Measurements from ENCODE around the gene HDAC9.
"Not testable (repeated sequence)": the region's sequence is repeated elsewhere in the genome, so short reads cannot be mapped to it uniquely, and the experiment has no call there.

Gene HDAC9

DNA sequence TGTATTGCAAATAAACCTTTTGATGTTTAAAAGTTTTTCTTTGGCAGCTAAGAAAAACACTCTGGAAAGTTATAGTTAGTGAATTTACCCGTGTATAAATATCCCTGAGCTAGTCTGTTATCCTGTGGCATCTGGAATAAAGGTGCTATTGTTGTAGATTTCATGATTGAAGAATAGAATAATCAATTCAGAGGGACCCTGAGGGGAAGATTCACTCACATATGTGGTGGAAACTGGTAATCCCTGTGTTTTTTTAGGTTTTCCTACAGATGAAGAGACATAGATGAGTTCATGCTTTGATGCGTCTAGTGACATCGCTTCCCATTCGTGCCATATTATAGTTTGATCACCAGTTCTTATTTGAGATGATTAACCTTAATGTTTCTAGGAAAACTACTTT is 457.3 kb downstream of the HDAC9 start:
- DNase-seq, result no peak
- intact Hi-C loops (cut with DNase I), result no loop called here

DNA sequence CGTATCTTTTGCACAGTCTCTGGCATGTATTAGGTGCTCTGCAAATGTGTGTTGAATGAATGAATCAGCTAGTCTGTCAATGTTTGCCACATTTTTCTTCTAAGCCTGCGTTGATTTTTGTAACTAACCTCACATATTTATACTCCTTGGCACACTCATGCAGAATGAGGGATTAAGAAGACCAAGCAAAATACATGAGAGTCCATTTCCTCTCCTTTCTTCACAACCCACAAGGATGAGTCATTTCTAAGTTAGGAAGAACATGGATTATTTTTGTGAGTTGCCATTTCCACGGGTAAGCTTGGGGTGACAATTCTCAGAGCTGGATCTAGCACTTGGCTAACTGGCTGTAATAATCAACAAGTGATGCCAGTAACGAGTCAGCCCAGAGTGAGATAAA is 463.1 kb downstream of the HDAC9 start:
- DNase-seq, result no peak
- intact Hi-C loops (cut with DNase I), result no loop called here

DNA sequence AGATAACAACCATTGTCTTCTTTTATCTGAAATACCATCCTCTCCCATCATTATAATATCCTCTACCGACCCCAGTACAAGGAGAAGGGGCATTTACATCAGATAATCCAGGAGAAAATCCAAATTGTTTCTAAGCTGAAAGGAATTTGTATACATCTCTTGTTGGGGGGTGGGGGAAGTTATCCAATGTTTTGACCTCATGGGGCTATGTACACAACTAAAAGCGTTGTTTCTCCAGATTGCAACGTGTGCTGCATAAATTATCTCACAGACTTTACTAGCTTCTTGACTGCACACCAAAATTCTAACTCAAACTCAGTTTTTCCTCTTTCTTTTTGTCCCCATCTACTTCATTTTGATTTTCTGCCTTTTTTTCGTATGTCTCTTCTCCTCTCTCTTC is 465.2 kb downstream of the HDAC9 start:
- intact Hi-C loops (cut with DNase I), result no loop called here
- no peak for DNase-seq

DNA sequence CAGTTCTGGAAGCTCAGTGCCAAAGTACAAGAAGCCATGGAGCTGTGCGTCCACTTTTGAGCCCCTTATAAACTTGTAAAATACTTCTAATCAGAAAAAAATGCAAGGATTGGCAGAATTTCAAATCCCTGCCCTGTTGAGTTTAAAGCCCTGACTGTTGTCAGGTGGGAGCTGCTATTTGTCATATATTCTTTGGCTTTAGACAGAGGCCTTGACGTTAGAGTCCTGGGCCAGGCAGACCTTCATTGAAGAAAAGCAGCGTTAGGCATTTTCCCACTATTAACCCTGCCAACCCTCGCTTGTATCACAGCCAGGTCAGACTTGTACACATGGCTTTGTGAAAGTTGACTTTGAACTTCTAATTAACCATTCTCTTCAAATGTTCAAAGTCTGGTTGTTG is 466.5 kb downstream of the HDAC9 start:
- DNase-seq, result no peak

DNA sequence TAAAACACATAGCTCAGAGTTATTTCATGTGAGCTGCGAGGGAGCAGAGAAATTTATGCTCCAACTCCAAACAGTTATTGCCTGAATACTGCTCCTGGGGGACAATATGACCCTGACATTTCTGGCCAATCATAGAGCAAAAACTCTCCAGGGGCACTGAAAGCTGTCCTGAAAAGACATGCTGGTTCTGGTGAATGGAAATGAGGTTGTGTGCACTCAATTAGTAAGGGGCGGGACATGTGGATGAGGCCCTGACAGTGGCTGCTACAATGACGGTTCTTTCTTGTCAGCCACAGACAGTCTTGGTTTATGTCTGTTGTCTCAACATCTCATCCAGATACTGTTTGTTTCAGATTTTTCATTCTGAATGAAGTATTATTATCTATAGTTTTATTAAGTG is 470.1 kb downstream of the HDAC9 start:
- intact Hi-C loops (cut with DNase I), result no loop called here
- no peak for DNase-seq

More for the DNA sequence above, 466.5 kb downstream of the HDAC9 start:
- intact Hi-C loops (cut with DNase I), result no loop called here

DNA sequence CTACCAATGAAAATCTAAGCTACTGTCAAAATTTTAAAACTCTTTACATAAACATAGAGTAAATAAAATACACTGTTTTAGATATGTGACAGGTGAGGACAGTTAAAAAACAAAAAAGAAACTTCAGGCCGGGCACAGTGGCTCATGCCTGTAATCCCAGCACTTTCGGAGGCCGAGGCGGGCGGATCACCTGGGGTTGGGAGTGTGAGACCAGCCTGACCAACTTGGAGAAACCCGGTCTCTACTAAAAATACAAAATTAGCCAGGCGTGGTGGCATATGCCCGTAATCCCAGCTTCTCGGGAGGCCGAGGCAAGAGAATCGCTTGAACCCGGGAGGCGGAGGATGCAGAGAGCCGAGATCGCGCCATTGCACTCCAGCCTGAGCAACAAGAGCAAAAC is 472.2 kb downstream of the HDAC9 start:
- DNase-seq; intact Hi-C loops (cut with DNase I): not testable (repeated sequence)

DNA sequence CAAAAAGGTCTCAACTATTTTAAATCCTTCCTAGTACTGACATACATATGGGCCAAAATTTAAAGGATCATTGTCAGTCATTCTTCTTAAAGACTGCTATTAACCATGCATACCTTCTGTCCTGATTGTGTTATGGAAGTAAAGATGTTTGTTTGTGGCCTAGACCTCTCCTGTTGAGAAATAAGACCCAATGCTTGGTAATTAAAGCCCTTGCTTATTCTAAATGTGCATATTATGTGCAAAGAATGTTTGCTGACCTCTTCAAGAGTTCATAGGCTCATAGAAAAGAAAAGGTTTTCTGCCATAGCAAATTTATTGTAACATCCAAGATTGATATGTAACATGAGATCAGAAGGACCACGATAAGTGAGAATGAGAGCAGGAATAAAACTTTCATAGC is 476.3 kb downstream of the HDAC9 start:
- no peak for DNase-seq
- intact Hi-C loops (cut with DNase I), result no loop called here

DNA sequence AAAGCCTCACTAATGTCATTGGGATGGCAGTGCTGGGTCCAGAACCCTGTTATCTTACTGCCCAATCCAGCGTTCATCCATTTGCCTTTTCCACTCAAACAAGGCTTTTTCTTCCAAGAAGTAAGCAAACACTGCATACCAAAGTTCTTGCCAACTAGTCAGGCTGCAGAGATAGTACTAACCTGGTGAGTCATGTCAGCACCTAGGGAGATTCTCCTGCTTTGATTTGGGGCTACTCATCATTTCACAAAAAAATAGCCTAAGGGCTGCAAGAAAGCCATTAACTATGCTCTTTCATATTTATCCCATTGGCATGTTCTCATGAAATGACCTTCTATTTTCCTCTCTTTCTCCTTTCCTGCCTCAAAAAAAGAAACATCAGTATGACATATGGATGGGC is 479.3 kb downstream of the HDAC9 start:
- intact Hi-C loops (cut with DNase I), result no loop called here
- no peak for DNase-seq

DNA sequence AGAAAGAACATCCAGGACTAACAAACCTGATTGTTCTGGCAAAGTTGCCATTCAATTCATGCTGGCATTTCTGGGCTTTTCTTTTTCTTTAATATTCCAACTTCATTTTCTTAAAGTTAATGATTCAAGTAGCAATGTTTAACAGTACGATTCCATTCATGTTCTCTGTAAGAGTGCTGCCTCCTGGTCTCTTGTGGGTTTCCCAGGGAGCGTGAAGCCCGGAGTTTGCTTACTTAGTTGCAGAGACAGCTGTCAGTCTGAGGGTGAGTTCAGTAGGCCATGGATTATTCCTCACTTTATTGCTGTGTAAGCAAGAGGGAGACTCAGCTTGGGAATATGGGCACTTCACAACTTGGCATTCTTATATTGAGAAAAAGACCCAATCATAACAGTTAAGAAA is 479.7 kb downstream of the HDAC9 start:
- intact Hi-C loops (cut with DNase I), result no loop called here

DNA sequence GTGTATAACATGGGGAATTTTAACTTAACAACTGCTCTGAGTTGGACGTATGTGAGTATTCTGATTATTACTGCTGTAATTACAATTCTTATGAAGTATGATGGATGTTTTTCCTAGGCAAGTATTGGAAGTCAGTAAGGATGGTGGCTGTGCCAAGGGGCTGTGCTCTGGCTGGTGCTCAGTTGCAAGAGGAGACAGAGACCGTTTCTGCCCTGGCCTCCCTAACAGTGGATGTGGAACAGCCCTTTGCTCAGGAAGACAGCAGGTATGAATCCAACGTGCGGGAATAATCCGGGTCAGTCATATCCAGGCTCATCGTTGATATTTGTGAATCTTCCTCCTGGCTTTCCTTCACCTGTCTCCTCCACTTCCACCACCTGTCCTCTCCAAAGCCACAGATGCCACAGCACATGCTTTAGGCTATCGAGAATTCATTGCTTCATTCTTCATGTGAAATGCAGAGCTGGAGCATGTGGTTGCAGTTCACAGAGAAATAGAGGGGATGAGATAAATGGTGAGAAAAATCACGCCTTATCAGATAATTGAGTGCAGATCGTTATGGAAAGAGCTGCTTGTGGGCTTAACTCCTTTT is 480.2 kb downstream of the HDAC9 start:
- intact Hi-C loops (cut with DNase I), result no loop called here
- DNase-seq, result no peak

More for the DNA sequence above, 479.7 kb downstream of the HDAC9 start:
- DNase-seq, result no peak

DNA sequence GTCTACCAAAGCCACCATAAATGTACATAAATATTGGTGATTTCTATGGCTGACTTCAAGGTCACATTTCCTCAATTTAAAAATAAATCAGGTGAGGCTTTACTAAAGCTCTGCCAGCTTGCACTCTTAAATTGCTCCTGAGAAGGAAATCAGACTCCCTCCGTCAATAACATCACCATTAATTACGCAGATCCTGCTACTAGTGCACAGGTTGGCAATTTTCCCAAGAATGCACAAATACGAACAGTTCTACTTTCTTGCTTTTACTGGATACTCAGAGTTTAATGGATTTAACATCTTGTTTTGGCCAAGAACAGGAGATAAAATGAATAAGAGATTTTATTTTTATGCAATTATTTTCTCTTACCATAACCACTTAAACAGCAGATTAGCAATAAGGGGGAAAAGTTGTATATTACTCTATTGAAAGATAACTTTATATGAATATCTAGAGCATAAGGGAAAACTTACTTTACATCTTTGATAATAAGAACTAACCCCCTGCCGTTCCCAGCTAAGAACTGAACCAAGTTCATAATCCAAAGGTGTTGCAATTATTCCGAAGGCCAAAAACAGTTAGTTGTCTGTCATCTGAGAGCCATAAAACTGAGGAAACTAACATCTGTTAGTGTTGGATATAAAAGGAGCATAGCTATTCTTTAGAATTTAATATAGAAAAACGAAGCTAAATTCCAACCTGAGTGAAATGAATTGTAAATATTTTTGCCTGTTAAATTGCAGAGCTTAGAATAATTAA is 481.3 kb downstream of the HDAC9 start:
- intact Hi-C loops (cut with DNase I), result no loop called here

DNA sequence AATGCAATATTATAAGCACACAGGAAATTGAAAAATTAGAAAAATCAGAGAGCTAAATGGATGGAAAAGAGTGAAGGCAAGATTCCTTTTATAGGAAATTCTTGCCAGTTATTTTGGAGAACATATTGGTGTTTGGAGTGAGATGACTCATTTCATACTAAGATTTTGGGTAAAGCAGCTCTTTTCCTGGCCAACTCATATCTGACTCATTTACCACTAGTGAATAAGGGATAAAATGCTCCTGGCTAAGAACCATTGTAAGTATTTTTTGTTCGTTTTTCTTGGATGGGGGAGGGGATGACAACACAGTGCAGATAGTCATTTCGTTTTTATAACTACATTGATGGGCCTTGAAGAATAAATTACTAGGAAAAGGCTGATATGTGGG is 482.6 kb downstream of the HDAC9 start:
- intact Hi-C loops (cut with DNase I), result no loop called here
- DNase-seq, result no peak

More for the DNA sequence above, 481.3 kb downstream of the HDAC9 start:
- DNase-seq, result no peak

DNA sequence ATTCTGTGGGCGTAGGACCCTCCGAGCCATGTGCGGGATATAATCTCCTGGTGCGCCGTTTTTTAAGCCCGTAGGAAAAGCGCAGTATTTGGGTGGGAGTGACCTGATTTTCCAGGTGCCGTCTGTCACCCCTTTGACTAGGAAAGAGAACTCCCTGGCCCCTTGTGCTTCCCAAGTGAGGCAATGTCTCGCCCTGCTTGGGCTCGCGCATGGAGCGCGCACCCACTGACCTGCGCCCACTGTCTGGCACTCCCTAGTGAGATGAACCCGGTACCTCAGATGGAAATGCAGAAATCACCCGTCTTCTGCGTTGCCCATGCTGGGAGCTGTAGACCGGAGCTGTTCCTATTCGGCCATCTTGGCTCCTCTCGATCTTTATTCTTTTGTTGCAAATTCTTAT is 495.2 kb downstream of the HDAC9 start:
- intact Hi-C loops (cut with DNase I); DNase-seq: not testable (repeated sequence)

DNA sequence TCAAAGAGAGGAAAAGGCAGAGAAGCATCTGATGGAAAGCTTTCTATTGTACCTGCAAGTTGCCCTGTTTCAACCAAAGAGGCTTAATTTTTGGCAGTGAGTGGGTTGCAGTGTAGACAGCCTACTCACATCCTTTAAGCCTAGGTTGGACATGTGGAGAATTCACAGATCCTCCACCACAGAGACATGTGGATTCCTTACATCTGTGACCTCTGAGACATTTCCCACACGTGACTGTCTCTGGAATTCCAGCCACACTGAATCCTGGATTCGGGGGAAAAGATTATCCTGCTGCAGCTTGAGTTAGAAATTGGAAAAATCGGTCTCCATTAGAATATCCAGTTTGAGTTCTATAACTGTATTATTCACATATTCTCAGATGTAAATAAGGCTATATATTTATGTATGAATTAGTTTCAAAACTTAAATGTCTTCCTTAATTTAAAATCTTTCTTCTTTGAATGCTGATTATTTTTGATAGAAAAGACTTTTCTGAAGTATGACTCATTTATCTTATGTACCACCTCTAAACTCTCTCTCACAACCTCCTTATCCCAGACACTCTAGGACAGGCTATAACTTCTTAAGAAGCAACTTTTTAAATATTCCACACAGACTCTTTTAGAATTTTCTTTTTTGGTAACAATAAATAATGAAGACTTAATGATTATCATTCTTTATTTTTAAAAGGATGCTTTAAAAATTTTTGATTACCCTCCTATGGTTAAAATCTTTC is 498.6 kb downstream of the HDAC9 start:
- intact Hi-C loops (cut with DNase I), result no loop called here
- DNase-seq, result no peak

DNA sequence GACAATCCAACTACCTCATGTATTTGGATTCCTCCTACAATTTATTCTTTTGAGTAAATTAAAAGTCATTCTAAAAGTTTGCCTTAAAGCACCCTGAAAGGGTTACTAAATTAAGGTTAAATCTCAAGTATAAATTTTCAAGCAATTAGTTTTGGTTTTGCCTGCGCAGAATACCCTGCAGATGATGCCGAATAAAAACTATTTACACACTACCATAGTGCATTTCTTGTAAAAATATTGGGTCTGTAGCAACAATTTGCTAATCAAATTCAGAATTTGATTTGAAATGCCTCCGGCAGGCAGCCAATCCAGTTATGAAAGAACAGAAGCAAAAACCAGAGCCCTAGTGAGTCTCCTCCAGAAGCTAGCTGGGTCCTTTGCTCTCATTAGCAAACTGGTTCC is 499.7 kb downstream of the HDAC9 start:
- intact Hi-C loops (cut with DNase I), result no loop called here
- no peak for DNase-seq

DNA sequence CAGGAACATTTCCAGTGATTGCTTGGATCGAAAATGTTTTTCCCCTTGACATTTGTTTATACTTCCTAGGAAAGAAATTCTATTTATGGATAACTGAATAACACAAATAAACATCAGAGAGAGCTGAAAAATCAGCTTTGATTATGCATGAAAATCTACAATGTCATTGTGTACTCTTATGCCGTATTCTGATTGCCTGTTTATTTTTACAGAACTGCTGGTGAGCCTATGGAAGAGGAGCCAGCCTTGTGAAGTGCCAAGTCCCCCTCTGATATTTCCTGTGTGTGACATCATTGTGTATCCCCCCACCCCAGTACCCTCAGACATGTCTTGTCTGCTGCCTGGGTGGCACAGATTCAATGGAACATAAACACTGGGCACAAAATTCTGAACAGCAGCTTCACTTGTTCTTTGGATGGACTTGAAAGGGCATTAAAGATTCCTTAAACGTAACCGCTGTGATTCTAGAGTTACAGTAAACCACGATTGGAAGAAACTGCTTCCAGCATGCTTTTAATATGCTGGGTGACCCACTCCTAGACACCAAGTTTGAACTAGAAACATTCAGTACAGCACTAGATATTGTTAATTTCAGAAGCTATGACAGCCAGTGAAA is 500.4 kb downstream of the HDAC9 start:
- DNase-seq, result no peak
- intact Hi-C loops (cut with DNase I), result no loop called here

DNA sequence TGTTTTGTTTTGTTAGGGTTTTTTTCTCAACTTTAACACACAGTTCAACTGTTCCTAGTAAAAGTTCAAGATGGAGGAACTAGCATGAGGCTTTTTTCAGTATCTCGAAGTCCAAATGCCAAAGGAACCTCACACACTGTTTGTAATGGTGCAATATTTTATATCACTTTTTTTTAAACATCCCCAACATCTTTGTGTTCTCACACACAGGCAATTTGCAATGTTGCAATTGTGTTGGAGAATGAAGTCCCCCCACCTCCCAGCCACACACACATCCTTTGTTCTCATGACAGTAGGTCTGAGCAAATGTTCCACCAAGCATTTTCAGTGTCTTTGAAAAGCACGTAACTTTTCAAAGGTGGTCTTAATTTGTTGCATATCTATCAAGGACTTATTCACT is 501.0 kb downstream of the HDAC9 start:
- DNase-seq, result no peak
- intact Hi-C loops (cut with DNase I), result no loop called here

DNA sequence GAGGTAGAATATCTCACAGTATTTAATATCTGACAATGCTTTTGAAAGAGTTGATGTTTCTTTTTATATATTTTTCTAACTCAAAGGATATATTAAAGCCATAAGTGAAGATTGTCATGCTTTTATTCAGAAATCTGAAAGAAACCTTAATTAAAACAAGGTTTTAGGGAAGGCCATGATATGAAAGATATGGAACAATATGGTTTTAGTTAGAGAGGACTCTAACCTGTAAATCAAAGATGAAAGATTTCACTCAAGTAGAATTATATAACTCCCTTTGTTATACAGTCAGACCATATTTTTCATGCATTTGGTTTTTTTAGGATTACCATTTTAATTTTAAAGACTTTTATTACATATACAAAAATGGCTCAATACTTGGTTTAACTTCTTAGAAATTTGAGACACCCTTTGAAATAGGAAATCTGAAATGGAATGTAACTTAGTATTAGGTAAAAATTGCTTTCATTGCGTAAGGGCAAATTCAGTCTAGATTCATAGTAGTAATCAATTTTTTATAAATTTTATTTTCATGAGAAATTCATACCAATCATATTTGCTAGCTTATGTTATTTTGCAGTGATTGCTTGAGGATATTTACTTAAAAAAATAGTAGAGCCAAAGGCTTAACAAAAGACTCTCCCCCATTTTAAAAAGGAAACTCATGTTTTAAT is 502.1 kb downstream of the HDAC9 start:
- intact Hi-C loops (cut with DNase I), result no loop called here
- no peak for DNase-seq

DNA sequence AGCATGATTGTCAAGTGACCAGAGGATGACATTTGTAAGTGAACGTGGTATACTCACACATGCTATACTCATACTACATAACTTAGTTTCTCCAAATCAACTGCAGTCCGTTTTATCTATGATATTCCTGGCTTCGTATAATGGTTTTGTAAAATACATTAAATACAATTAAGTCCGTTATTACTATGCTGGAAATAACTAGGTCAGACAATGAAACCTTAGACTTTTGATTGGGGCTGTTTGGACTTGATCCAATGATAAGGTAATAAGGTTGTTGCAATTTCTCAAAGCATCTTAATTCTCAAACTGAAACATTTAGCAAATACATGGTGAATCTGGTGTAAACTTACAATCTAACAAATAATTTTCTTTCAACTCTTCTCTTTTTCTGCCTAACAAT is 504.9 kb downstream of the HDAC9 start:
- intact Hi-C loops (cut with DNase I), result no loop called here
- DNase-seq, result no peak

DNA sequence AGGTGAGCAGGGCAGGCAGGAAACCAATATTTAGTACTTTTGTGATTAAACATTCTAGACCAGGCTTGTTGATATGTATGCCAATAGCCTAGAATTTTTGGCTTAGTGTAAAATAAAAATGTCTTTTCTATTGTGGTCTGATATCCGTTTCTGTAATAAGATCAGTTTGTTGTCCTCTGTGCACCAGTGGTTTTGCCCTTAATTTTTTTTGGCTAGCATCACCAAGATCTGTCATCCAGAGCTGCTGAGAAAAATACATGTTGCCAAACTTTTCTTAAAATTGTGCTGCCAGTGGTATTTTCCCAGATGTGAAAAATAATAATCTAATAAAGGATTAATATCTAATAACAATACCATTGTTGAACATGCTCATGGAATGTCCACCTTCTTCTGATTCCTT is 506.3 kb downstream of the HDAC9 start:
- intact Hi-C loops (cut with DNase I), result no loop called here
- DNase-seq, result no peak
